H1 (cell line): ENCODE data around the gene CDK5RAP2.

Experiments used
- CTCF ChIP-seq, 3 experiments: IDR thresholded peaks; 1 replicate in 2 of 3; 2 replicates in 1 of 3; pipeline versions ENCODE4 v1.5.1 to v1.6.1; 2011; ENCODE audit warnings: low read length in 3 of 3, mild to moderate bottlenecking in 3 of 3, inconsistent platforms in 2 of 3, low read depth in 1 of 3, moderate library complexity in 1 of 3; ENCODE audit not compliant: insufficient read depth in 1 of 3; ENCODE audit errors: control extremely low read depth in 1 of 3
- EZH2 ChIP-seq: fragments of 200-600 bp; sonication (generic); IDR thresholded peaks from 2 replicates; pipeline ENCODE4 v1.7.1; 2012; ENCODE audit warnings: low read depth, mild to moderate bottlenecking, moderate library complexity, low read length, inconsistent platforms; ENCODE audit not compliant: severe bottlenecking
- SP2 ChIP-seq: IDR thresholded peaks from 2 replicates; pipeline ENCODE4 v1.6.1; 2012; ENCODE audit warnings: mild to moderate bottlenecking, low read length, inconsistent platforms
- SRF ChIP-seq: IDR thresholded peaks from 2 replicates; pipeline ENCODE4 v1.6.1; 2011; ENCODE audit warnings: mild to moderate bottlenecking, low read depth, low read length, moderate library complexity
- TCF12 ChIP-seq: IDR thresholded peaks from 2 replicates; pipeline ENCODE4 v1.6.1; 2011; ENCODE audit warnings: low read depth, mild to moderate bottlenecking, low read length
- YY1 ChIP-seq: IDR thresholded peaks from 2 replicates; pipeline ENCODE4 v1.6.1; 2011; ENCODE audit warnings: low read depth, mild to moderate bottlenecking, low read length
- ZNF274 ChIP-seq: IDR thresholded peaks from 2 replicates; pipeline ENCODE4 v1.7.0; 2012; ENCODE audit warnings: low read length, borderline replicate concordance; ENCODE audit errors: extremely low read depth

GRCh38 chr9:120603591-120603990, 23.6 kb upstream of the CDK5RAP2 start:
- TF ChIP-seq SRF, result no peak
- no peak for TF ChIP-seq CTCF (IDR thresholded peaks at IDR 0.05; ENCODE audit: control extremely low read depth in 1 of 3, insufficient read depth in 1 of 3, low read depth in 1 of 3, low read length in 3 of 3)
- no peak for TF ChIP-seq SP2
- no peak for TF ChIP-seq EZH2
- no peak for TF ChIP-seq ZNF274
- no peak for TF ChIP-seq TCF12
- TF ChIP-seq YY1, result no peak
